Activated gamma-delta T cell treated with Interleukin-2 at 50 U/mL for 16 hours (primary cell): ENCODE data around the gene ADAMTS17.

ENCODE experiments used
- DNase-seq: peaks from one replicate; pipeline ENCODE4 v3.0.0-alpha.2; 2020

The ADAMTS17 gene

GRCh38 chr15:100163961-100164360, 177.8 kb downstream of the ADAMTS17 start:
- no peak for DNase-seq

GRCh38 chr15:100160953-100161352, 180.8 kb downstream of the ADAMTS17 start:
- no peak for DNase-seq

- DNase-seq, result no peak
Measured at GRCh38 chr15:100159436-100159835, 182.3 kb downstream of the ADAMTS17 start.

- no peak for DNase-seq
Measured at GRCh38 chr15:100158356-100158755, 183.4 kb downstream of the ADAMTS17 start.

GRCh38 chr15:100156201-100156600, 185.6 kb downstream of the ADAMTS17 start:
- no peak for DNase-seq

GRCh38 chr15:100154338-100154737, 187.4 kb downstream of the ADAMTS17 start:
- DNase-seq, result no peak

- no peak for DNase-seq
Measured at GRCh38 chr15:100152463-100152862, 189.3 kb downstream of the ADAMTS17 start.

GRCh38 chr15:100150906-100151305, 190.9 kb downstream of the ADAMTS17 start:
- DNase-seq, result no peak

GRCh38 chr15:100147828-100148227, 193.9 kb downstream of the ADAMTS17 start:
- DNase-seq, result no peak

- no peak for DNase-seq
Measured at GRCh38 chr15:100143378-100143777, 198.4 kb downstream of the ADAMTS17 start.

GRCh38 chr15:100141311-100142001, 200.3 kb downstream of the ADAMTS17 start:
- DNase-seq, result no peak

- no peak for DNase-seq
Measured at GRCh38 chr15:100140527-100141308, 201.1 kb downstream of the ADAMTS17 start.

- no peak for DNase-seq
Measured at GRCh38 chr15:100134586-100134985, 207.2 kb downstream of the ADAMTS17 start.

GRCh38 chr15:100134089-100134583, 207.6 kb downstream of the ADAMTS17 start:
- no peak for DNase-seq

- no peak for DNase-seq
Measured at GRCh38 chr15:100133001-100133400, 208.8 kb downstream of the ADAMTS17 start.

GRCh38 chr15:100132309-100132708, 209.5 kb downstream of the ADAMTS17 start:
- DNase-seq, result no peak

- no peak for DNase-seq
Measured at GRCh38 chr15:100131321-100132224, 210.2 kb downstream of the ADAMTS17 start.

- DNase-seq, result no peak
Measured at GRCh38 chr15:100129677-100130076, 212.1 kb downstream of the ADAMTS17 start.

- DNase-seq, result no peak
Measured at GRCh38 chr15:100125401-100126191, 216.2 kb downstream of the ADAMTS17 start.

GRCh38 chr15:100124936-100125335, 216.8 kb downstream of the ADAMTS17 start:
- DNase-seq, result no peak

GRCh38 chr15:100124361-100124760, 217.4 kb downstream of the ADAMTS17 start:
- no peak for DNase-seq

GRCh38 chr15:100123611-100124010, 218.2 kb downstream of the ADAMTS17 start:
- DNase-seq, result no peak
